ENCODE data around the gene NUDT8. TPM values are rescaled to one million over a fixed set of nuclear protein-coding genes. Genes with fewer than 3 reads are reported as not detected.

Gene NUDT8
- total and polyA plus RNA-seq, 7 donors = 3.6 to 63.1 (median 10.9) TPM

GRCh38 chr11:67631411-67631810 lies 1.7 kb upstream of the NUDT8 start:
- intact Hi-C loops (cut with DNase I) = loop anchor here (2.0 kb wide), 2 partner anchors 25 to 27 kb away; partner anchors contain the start of gene NDUFV1
- Histone ChIP-seq H3K9me3 (no peaks in the 10 kb centered on the region), H3K27me3 (peaks cover 0 to 5% (median 0%) of the 10 kb centered on the region in 3 donors), H3K27ac (peak overlapping the region in 2 of 4 donors; percentile 95 to 98), H3K4me1 (peaks cover 0 to 29% (median 19%) of the 10 kb centered on the region in 4 donors), H3K36me3 (no peaks in the 10 kb centered on the region), H3K4me3 (no peak overlapping the region)
- 65 to 77% methylated on average over 7 of the region's 7 CpGs for whole genome bisulfite sequencing, 2 donors
- no peak for DNase-seq
- no peak for TF ChIP-seq POLR2A (IDR thresholded peaks at IDR 0.05)
- TF ChIP-seq CTCF (IDR thresholded peaks at IDR 0.05) = no peak
- no peak for TF ChIP-seq EP300 (IDR thresholded peaks at IDR 0.05)
- TF ChIP-seq POLR2AphosphoS5 (IDR thresholded peaks at IDR 0.05) = no peak

GRCh38 chr11:67630943-67631331 lies 1.2 kb upstream of the NUDT8 start:
- DNase-seq = no peak
- peak overlapping the region; percentile 95 to 98 (median 97) for H3K27ac ChIP-seq
- peaks cover 0 to 29% (median 19%) of the 10 kb centered on the region in 4 donors for H3K4me1 ChIP-seq
- H3K36me3 ChIP-seq = no peaks in the 10 kb centered on the region
- peak overlapping the region; percentile 63 to 78 (median 68) for H3K4me3 ChIP-seq
- H3K27me3 ChIP-seq = peaks cover 0 to 5% (median 0%) of the 10 kb centered on the region in 3 donors
- 47 to 67% methylated on average over 16 of the region's 16 CpGs for WGBS, 2 donors
- no peak for TF ChIP-seq EP300 (IDR thresholded peaks at IDR 0.05)
- TF ChIP-seq CTCF (IDR thresholded peaks at IDR 0.05) = peak in 1 of 4 experiments; percentile 3
- intact Hi-C loops (cut with DNase I) = loop anchor here (1.0 to 2.0 kb wide), 3 partner anchors 24 to 174 kb away; partner anchors contain the start of gene NDUFV1
- H3K9me3 ChIP-seq = no peaks in the 10 kb centered on the region

GRCh38 chr11:67630228-67630942 lies 648 bp upstream of the NUDT8 start:
- Histone ChIP-seq H3K27ac (peak overlapping the region; percentile 95 to 98 (median 97)), H3K4me1 (peaks cover 0 to 29% (median 19%) of the 10 kb centered on the region in 4 donors), H3K4me3 (peak overlapping the region; percentile 63 to 78 (median 68)), H3K36me3 (no peaks in the 10 kb centered on the region), H3K9me3 (no peaks in the 10 kb centered on the region), H3K27me3 (peaks cover 0 to 5% (median 0%) of the 10 kb centered on the region in 3 donors)
- WGBS, 2 donors = 1% methylated on average over 70 of the region's 70 CpGs
- no peak for TF ChIP-seq EP300 (IDR thresholded peaks at IDR 0.05)
- peak; percentile 76 to 93 (median 78) for TF ChIP-seq POLR2AphosphoS5 (IDR thresholded peaks at IDR 0.05)
- peak; percentile 60 to 80 (median 68) for TF ChIP-seq CTCF (IDR thresholded peaks at IDR 0.05)
- TF ChIP-seq POLR2A (IDR thresholded peaks at IDR 0.05) = peak in 1 of 2 donors; percentile 64
- peak; percentile 99 for DNase-seq
- intact Hi-C loops (cut with DNase I) = loop anchor here (1.0 to 2.0 kb wide), 3 partner anchors 24 to 175 kb away; partner anchors contain the start of gene NDUFV1

- Histone ChIP-seq H3K9me3 (no peaks in the 10 kb centered on the region), H3K27me3 (no peaks in the 10 kb centered on the region), H3K4me1 (peaks cover 0 to 29% (median 19%) of the 10 kb centered on the region in 4 donors), H3K36me3 (no peaks in the 10 kb centered on the region), H3K27ac (peak overlapping the region; percentile 95 to 98 (median 97)), H3K4me3 (peak overlapping the region; percentile 63 to 78 (median 68))
- 28 to 59% methylated on average over 25 of the region's 25 CpGs for WGBS, 2 donors
- intact Hi-C loops (cut with DNase I) = loop anchor here (2.0 kb wide), 1 partner anchor 44 kb away; no protein-coding TSS in a partner anchor
- TF ChIP-seq EP300 (IDR thresholded peaks at IDR 0.05) = no peak
- TF ChIP-seq POLR2AphosphoS5 (IDR thresholded peaks at IDR 0.05) = no peak
- no peak for TF ChIP-seq POLR2A (IDR thresholded peaks at IDR 0.05)
- TF ChIP-seq CTCF (IDR thresholded peaks at IDR 0.05) = no peak
- peak; percentile 66 for DNase-seq
These were observed 889 bp downstream of the NUDT8 start for GRCh38 chr11:67628710-67629385.
